Endometrial microvascular endothelial cells (primary cell): Measurements from ENCODE around the gene FKBP1B. TPM values are rescaled to one million over a fixed set of nuclear protein-coding genes. Genes with fewer than 3 reads are reported as not detected.

Experiments
- in situ Hi-C: cut with HindIII; loops from 2 replicates; pipeline ENCODE4 v1.10.0; 2017; ENCODE audit warnings: low sequenced_read_pairs, low pct_unique_long_range_greater_than_20kb; ENCODE audit errors: inconsistent ontology term
- total RNA-seq: library from RNA; depleted of rRNA; stranded (reverse); fragments of >200 nt; gene quantifications from one replicate; pipeline ENCODE4 v1.2.3, GENCODE V29; 2015; ENCODE audit errors: inconsistent ontology term

Gene FKBP1B
- total RNA-seq, 1 donor from 2014 or later, result 12.3 TPM

GRCh38 chr2:24052951-24053350 is 3.4 kb downstream of the FKBP1B start:
- in situ Hi-C loops, result no loop called here

GRCh38 chr2:24054366-24055010 is 4.9 kb downstream of the FKBP1B start:
- in situ Hi-C loops, result no loop called here

DNA sequence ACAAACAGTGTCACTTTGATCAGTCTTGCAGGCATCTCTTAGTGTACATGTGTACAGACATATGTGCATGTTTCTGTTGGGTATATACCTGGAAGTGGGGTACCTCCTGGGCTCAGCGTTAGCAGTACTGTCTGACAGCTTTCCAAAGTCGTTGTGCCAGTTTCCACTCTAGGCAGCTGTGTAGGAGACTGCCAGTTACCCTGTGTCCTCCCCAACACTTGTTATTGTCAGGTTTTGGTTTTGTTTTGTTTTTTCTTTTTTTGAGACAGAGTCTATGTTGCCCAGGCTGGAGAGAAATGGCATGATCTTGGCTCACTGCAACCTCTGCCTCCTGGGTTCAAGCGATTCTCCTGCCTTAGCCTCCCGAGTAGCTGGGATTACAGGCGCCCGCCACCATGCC is 6.2 kb downstream of the FKBP1B start:
- in situ Hi-C loops, result no loop called here

DNA sequence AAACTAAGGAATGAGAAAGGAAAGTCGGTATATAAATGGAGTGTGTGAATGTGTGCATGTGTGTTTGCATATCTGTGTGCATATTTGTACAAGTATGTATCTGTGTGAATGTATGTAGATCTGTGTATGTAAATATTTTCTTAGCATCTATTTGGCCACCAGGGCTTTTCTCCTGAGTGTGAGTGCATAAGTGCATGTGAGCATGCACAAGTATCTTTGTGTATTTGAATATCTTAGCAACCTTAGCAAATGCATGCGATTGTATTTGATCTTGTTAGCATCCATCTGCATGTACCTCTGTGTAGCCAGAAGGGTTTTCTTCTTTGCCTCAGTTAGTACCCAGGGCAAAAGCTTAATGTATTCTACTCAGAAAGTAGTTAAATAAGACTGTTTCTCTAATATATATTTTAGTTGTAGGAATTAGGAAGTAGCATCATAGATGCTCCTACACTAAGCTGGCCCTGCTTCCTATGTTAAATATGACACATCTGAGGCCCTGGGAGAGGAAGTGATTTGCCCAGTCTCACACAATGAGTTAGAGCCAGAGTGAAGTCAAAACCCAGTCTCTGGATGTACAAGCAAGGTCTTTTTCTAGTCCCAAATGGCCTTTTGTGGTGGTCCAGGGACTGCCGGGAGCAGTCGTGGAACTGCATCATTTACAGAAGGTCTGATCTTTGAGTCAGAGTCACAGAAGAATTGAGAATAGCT is 9.2 kb downstream of the FKBP1B start:
- in situ Hi-C loops, result no loop called here

DNA sequence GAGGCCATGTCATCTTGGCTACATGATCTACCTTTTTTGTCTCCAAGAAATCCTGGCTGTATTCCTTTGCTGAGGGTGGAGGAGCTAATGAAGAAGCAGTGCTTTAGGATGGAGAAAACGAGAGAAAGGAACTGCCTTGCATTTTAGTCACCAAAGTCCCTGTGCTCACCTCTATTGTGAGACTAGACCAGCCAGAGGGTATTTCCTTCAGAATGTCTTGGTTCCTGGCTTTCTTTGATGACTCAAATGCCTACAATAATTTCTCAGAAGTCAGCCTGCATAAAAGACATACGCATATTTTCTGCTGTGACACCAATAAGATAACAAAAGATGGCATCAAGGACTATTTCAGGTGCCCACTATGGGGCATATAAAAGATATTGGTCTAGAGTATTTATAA is 15.8 kb downstream of the FKBP1B start:
- in situ Hi-C loops, result no loop called here

DNA sequence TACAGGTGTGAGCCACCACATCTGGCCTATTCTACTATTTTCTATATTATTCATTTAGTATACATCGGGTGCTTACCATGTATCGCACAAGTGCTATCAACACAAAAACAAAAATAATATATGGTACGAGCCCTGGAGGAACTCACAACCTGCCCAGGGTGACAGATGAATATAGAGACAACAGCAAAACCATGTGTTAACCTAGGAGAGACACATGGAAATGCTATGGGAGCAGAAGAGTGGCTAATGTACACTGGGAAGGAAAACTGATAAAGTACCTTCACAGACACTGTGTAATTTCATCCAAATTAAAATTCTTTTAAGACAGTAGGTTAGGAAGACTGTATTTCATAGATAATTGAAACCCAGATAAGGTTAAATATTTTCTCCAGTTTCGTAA is 22.7 kb downstream of the FKBP1B start:
- in situ Hi-C loops, result no loop called here

DNA sequence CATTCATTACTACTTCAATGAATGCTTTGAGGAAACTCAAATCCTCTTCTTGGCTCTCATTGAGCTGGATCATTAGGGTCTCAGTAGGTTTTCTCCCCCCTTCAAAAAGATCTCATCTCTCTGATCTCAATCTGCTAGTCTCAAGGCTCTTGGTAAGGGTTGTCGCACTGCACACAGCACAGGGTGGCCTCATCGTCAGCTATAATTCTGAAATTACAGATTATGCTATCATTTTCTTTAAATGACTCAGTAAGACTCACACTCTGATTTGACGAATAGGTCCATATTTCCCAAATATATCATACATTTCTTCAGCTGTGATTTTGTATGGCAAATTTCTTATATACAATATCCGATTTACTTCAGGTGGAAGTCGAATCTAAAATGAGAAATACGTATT is 24.3 kb downstream of the FKBP1B start:
- in situ Hi-C loops, result no loop called here

GRCh38 chr2:24075259-24075658 is 25.7 kb downstream of the FKBP1B start:
- in situ Hi-C loops, result no loop called here

DNA sequence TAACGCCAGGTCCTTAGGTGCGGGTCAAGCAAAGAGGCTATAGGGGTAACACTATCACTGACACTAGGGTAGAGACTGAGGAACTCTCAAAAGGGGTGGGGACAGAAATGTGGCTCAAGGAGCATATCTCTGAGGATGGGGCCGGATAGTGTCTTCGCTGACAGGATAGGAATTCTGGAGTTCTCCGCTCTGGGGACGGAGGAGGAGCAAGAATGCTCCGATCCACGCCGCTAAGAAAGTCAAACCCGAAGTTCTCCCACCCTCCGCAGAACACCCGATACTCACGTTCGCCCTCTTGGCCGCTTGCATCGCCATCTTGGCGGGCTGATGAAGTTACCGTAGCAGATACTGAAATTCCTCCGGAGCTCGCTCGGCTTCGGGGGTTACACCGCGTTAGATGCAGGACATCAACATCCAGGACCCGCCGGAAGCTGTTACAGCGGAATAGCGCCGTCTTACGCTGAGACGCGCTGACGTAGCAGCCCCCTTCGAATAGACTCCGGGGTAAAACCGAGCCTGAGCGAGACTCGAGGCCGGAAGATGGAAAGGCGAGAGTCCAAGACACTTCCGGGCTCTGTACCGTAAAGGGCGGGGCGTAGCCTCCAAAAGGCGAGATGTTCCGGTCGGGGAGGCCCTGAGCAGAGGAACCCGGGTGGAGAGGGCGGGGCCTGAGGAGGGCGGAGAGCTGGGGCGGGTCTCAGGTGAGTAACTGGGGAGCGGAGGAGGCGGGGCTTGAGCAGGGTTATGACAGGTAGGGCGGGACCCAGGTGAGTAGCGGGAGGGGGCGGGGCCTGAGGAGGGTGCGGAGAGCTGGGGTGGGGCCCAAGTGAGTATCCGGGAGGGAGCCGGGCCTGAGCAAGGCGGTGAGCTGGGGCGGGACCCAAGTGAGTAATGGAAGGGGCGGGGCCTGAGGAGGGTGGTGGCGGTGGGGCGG is 26.6 kb downstream of the FKBP1B start, which contains the start of gene SF3B6:
Gene SF3B6, minus strand, starts transcription at position 412 of the 934 bp plus-strand sequence. Its CDS starts 97 bp downstream, at position 315.
- in situ Hi-C loops, result no loop called here

DNA sequence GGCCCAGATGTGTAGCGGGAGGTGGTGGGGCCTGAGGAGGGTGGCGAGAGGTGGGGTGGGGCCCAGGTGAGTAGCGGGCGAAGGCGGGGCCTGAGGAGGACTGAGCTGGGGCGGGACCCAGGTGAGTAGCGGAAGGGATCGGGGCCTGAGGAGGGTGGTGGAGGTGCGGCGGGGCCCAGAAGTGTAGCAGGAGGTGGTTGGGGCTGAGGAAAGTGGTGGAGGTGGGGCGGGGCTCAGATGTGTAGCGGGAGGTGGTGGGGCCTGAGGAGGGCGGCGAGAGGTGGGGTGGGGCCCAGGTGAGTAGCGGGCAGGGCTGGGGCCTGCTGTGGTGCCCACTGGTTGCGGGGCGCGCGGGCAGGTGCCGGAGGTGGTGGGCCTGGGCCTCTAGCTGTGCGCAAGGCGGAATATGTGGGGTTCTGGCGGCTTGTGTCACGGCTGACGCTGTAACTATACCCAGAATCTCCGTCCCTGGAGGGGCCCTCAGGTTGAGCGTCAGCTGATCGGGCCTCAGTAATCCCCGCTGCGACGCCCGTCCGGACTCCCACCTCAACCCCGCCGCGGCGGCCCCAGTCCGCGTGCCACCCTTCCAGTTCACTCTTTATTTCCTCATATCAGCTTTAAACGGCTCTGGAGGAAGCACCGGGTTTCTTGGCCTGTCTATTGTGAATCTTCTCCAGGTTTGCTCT is 27.5 kb downstream of the FKBP1B start:
- in situ Hi-C loops, result no loop called here

- in situ Hi-C loops, result no loop called here
Measured at GRCh38 chr2:24077535-24077877, 28.0 kb downstream of the FKBP1B start.

DNA sequence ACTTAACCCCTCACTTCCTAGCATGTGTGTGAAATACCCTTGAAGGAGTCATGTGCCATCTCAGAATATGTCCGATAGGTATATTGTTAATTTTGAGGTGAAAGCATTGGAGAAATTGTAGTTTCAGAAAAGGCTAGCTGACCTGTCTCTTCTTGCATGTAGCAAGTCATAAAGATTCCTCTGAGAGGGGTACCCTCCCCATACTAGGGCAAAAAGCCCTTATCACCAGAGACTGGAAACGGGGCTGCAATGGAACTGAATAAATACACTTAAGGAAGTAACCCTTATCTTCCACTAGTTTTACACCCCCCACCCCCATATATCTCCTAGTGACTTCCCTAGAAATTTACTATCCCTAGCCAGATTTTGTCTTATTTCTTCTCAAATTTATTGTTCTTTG is 28.3 kb downstream of the FKBP1B start:
- in situ Hi-C loops, result no loop called here

GRCh38 chr2:24080701-24081100 is 31.2 kb downstream of the FKBP1B start:
- in situ Hi-C loops, result no loop called here

GRCh38 chr2:24082787-24083566 is 33.4 kb downstream of the FKBP1B start:
- in situ Hi-C loops, result no loop called here

- in situ Hi-C loops, result no loop called here
Measured at GRCh38 chr2:24083567-24084385, 34.2 kb downstream of the FKBP1B start.

- in situ Hi-C loops, result no loop called here
Measured at GRCh38 chr2:24084386-24085199, 35.1 kb downstream of the FKBP1B start, which contains the start of gene TP53I3. Gene TP53I3, minus strand, starts transcription at chr2:24084834. Its CDS starts 508 bp downstream, at chr2:24084326.

DNA sequence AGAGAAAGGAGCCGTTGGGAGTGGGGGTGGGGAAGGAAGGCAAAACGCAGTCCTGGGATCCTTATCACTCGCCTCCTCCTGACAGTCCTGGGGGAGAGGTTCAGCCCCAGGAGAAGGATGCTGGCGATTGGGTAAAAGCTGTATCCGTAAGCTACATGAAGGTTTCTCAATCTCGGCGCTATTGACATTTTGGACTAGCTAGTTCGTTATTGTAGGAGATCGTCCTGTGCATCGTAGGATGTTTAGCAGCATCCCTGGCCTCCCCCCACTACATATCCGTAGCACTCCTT is 35.6 kb downstream of the FKBP1B start:
- in situ Hi-C loops, result no loop called here
